NT2/D1 (cell line): Measurements from ENCODE around the gene C3orf22.

Source experiments
- DNase-seq: peaks from one replicate; pipeline ENCODE4 v3.0.0-alpha.2; 2011; ENCODE audit warnings: low read depth, low spot score
- H3K27me3 ChIP-seq: 2 replicates; pipeline ENCODE4 v1.6.0; 2011; ENCODE audit warnings: mild to moderate bottlenecking; ENCODE audit not compliant: insufficient read length, insufficient read depth
- H3K36me3 ChIP-seq: 2 replicates; pipeline ENCODE4 v1.6.1; 2011; ENCODE audit warnings: mild to moderate bottlenecking, low read length, mixed read lengths; ENCODE audit not compliant: insufficient read depth, insufficient read length
- H3K4me1 ChIP-seq: 2 replicates; pipeline ENCODE4 v1.5.1; 2011; ENCODE audit not compliant: insufficient read depth, insufficient read length
- H3K4me3 ChIP-seq: 2 replicates; pipeline ENCODE4 v1.5.1; 2011; ENCODE audit warnings: low read depth; ENCODE audit not compliant: insufficient read length
- H3K9ac ChIP-seq: 2 replicates; pipeline ENCODE4 v1.6.0; 2011; ENCODE audit warnings: low read depth; ENCODE audit not compliant: insufficient read length
- H3K9me3 ChIP-seq: 2 replicates; pipeline ENCODE4 v1.5.1; 2011; ENCODE audit warnings: mild to moderate bottlenecking, low read length; ENCODE audit not compliant: insufficient read depth
- SUZ12 ChIP-seq: IDR thresholded peaks from 2 replicates; pipeline ENCODE4 v1.6.1; 2011; ENCODE audit not compliant: insufficient read length, insufficient read depth; ENCODE audit errors: extremely low read depth
- YY1 ChIP-seq: IDR thresholded peaks from 2 replicates; pipeline ENCODE4 v1.6.1; 2011; ENCODE audit not compliant: insufficient read length, insufficient read depth
- ZNF274 ChIP-seq: IDR thresholded peaks from 2 replicates; pipeline ENCODE4 v1.6.1; 2011; ENCODE audit warnings: mild to moderate bottlenecking, low read depth, low read length

Gene C3orf22

GRCh38 chr3:126556637-126557414, 1.9 kb downstream of the C3orf22 start:
- TF ChIP-seq ZNF274 (no peak), YY1 (no peak), SUZ12 (no peak)
- Histone ChIP-seq H3K9me3 (no peaks in the 10 kb centered on the region), H3K27me3 (peaks cover 5% of the 10 kb centered on the region), H3K36me3 (no peaks in the 10 kb centered on the region), H3K4me3 (no peak overlapping the region), H3K4me1 (peaks cover 11% of the 10 kb centered on the region), H3K9ac (no peak overlapping the region)
- DNase-seq = no peak

GRCh38 chr3:126555795-126556636, 2.7 kb downstream of the C3orf22 start:
- DNase-seq = no peak
- Histone ChIP-seq H3K4me1 (peaks cover 11% of the 10 kb centered on the region), H3K4me3 (no peak overlapping the region), H3K27me3 (peaks cover 11% of the 10 kb centered on the region), H3K9ac (no peak overlapping the region), H3K36me3 (no peaks in the 10 kb centered on the region), H3K9me3 (no peaks in the 10 kb centered on the region)
- TF ChIP-seq SUZ12 (no peak), ZNF274 (no peak), YY1 (no peak)

- H3K4me3 ChIP-seq = no peak overlapping the region
- no peaks in the 10 kb centered on the region for H3K36me3 ChIP-seq
- no peak for TF ChIP-seq SUZ12
- no peak for TF ChIP-seq ZNF274
- no peak for TF ChIP-seq YY1
- no peaks in the 10 kb centered on the region for H3K9me3 ChIP-seq
- H3K9ac ChIP-seq = no peak overlapping the region
- peaks cover 14% of the 10 kb centered on the region for H3K27me3 ChIP-seq
- peaks cover 23% of the 10 kb centered on the region for H3K4me1 ChIP-seq
- DNase-seq = no peak
Measured at GRCh38 chr3:126554560-126555525, 3.9 kb downstream of the C3orf22 start.

GRCh38 chr3:126553284-126554084, 5.2 kb downstream of the C3orf22 start:
- no peak for DNase-seq
- Histone ChIP-seq H3K27me3 (peaks cover 20% of the 10 kb centered on the region), H3K4me3 (no peak overlapping the region), H3K9ac (no peak overlapping the region), H3K9me3 (no peaks in the 10 kb centered on the region), H3K36me3 (no peaks in the 10 kb centered on the region), H3K4me1 (peaks cover 28% of the 10 kb centered on the region)
- TF ChIP-seq ZNF274 (no peak), YY1 (no peak), SUZ12 (no peak)

- Histone ChIP-seq H3K27me3 (peaks cover 25% of the 10 kb centered on the region), H3K36me3 (no peaks in the 10 kb centered on the region), H3K4me3 (no peak overlapping the region), H3K9me3 (no peaks in the 10 kb centered on the region), H3K4me1 (peaks cover 28% of the 10 kb centered on the region), H3K9ac (no peak overlapping the region)
- TF ChIP-seq ZNF274 (no peak), SUZ12 (no peak), YY1 (no peak)
- no peak for DNase-seq
Measured at GRCh38 chr3:126552688-126553283, 5.9 kb downstream of the C3orf22 start.
